GM12878 (cell line): ENCODE results near the gene SIL1.

Experiments
- GABPA ChIP-seq: IDR thresholded peaks from 2 replicates; pipeline ENCODE4 v1.6.1; 2014; ENCODE audit warnings: antibody characterized with exemption, low read depth, mild to moderate bottlenecking, inconsistent platforms
- POLR2A ChIP-seq: IDR thresholded peaks from 2 replicates; pipeline ENCODE4 v1.6.1; 2011; ENCODE audit warnings: low read depth, mild to moderate bottlenecking, low read length
- SREBF1 ChIP-seq: IDR thresholded peaks from 2 replicates; pipeline ENCODE4 v1.6.1; 2012; ENCODE audit warnings: mild to moderate bottlenecking, low read length
- TAF1 ChIP-seq: IDR thresholded peaks from 2 replicates; pipeline ENCODE4 v1.6.1; 2011; ENCODE audit warnings: mild to moderate bottlenecking, low read depth, low read length, borderline replicate concordance
- TF ChIP-seq, protein P1 (sequence below): IDR thresholded peaks from 2 replicates; pipeline ENCODE4 v1.6.1; 2011; ENCODE audit warnings: mild to moderate bottlenecking, low read depth, low read length, moderate library complexity; ENCODE audit not compliant: insufficient replicate concordance
- TF ChIP-seq, protein P2 (sequence below), 3 experiments: IDR thresholded peaks in 2 of 3; conservative IDR thresholded peaks in 1 of 3; 2 replicates each; pipeline ENCODE4 v1.5.1; 2011; ENCODE audit warnings: low read depth in 3 of 3, low read length in 3 of 3, mild to moderate bottlenecking in 3 of 3, control low read depth in 2 of 3, moderate library complexity in 2 of 3, inconsistent platforms in 1 of 3, mixed read lengths in 1 of 3; ENCODE audit not compliant: control insufficient read depth in 2 of 3, insufficient read depth in 1 of 3; ENCODE audit errors: extremely low read depth in 1 of 3

DNA sequence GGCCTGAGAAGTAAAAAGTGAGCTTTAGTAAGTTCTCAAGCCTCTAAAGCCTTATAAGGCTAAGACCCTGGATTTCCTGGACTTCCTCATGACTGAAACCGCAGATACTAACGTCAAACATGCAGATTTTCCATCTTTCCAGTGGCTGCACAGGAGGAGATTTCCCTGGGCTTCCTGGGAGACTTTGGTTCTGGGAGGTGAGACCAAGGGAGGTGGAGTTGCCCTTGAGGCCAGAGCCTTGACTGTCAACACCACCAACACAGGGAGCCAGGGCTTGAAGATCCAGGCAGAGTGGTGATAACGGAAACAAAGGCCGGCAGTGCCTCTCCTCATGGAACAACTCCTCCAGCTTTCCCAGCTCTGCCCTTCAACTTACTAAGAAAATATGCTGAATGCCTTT lies 178.3 kb downstream of the SIL1 start:
- TF ChIP-seq SREBF1 (no peak), POLR2A (no peak), TAF1 (no peak), GABPA (no peak)
- TF ChIP-seq, protein P1, sequence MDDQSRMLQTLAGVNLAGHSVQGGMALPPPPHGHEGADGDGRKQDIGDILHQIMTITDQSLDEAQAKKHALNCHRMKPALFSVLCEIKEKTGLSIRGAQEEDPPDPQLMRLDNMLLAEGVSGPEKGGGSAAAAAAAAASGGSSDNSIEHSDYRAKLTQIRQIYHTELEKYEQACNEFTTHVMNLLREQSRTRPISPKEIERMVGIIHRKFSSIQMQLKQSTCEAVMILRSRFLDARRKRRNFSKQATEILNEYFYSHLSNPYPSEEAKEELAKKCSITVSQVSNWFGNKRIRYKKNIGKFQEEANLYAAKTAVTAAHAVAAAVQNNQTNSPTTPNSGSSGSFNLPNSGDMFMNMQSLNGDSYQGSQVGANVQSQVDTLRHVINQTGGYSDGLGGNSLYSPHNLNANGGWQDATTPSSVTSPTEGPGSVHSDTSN, result no peak
- TF ChIP-seq, protein P2, sequence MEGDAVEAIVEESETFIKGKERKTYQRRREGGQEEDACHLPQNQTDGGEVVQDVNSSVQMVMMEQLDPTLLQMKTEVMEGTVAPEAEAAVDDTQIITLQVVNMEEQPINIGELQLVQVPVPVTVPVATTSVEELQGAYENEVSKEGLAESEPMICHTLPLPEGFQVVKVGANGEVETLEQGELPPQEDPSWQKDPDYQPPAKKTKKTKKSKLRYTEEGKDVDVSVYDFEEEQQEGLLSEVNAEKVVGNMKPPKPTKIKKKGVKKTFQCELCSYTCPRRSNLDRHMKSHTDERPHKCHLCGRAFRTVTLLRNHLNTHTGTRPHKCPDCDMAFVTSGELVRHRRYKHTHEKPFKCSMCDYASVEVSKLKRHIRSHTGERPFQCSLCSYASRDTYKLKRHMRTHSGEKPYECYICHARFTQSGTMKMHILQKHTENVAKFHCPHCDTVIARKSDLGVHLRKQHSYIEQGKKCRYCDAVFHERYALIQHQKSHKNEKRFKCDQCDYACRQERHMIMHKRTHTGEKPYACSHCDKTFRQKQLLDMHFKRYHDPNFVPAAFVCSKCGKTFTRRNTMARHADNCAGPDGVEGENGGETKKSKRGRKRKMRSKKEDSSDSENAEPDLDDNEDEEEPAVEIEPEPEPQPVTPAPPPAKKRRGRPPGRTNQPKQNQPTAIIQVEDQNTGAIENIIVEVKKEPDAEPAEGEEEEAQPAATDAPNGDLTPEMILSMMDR (IDR thresholded peaks at IDR 0.05 in 2 of 3, conservative IDR thresholded peaks at IDR 0.05 in 1 of 3; ENCODE audit: control insufficient read depth in 2 of 3, extremely low read depth in 1 of 3, insufficient read depth in 1 of 3, low read depth in 3 of 3, low read length in 3 of 3), result no peak
